Stimulated activated CD8-positive, alpha-beta memory T cell treated with anti-CD3 and anti-CD28 coated beads, Interleukin-2, amount 100 ng/mL, for 48 hours (primary cell): ENCODE results near the gene ZFAND6.
"Not testable (repeated sequence)": the region's sequence is repeated elsewhere in the genome, so short reads cannot be mapped to it uniquely, and the experiment has no call there.

Source experiments
- DNase-seq, 2 donors: peaks; one replicate each; pipeline ENCODE4 v3.0.0-alpha.2; 2020; ENCODE audit warnings: low read depth in 2 of 2

The ZFAND6 gene

DNA sequence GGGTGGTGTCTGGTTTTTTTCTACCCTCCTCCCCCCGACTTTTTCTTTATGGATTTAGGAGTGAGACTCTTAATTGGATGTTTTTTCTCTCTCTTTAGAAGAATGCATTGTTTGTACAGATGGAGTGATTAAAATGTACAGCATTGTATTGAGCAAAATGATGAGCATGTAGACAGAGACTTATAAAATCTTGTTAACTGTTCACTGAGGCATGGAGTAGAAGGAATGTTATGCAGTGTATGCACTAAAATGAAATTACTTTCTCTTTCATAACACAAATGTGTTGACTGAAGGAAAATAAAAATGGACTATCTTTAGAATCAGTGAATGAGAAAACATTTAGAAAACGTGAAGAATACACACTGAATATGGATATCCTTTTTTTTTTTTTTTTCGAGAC lies 39.8 kb downstream of the ZFAND6 start:
- DNase-seq: no peak

DNA sequence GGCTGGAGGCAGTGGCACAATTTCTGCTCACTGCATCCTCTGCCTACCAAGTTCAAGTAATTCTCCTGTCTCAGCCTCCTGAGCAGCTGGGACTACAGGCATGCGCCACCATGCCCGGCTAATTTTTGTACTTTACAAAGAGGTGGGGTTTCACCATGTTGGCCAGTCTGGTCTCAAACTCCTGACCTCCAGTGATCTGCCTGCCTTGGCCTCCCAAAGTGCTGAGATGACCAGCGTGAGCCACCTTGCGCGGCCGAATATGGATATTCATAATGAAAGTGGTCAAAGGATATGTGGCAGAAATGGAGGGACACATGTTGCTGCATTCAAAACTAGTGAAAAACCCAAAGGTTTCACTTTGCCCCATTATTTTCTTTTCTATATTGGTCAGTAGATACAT lies 40.2 kb downstream of the ZFAND6 start:
- not testable (repeated sequence) for DNase-seq

DNA sequence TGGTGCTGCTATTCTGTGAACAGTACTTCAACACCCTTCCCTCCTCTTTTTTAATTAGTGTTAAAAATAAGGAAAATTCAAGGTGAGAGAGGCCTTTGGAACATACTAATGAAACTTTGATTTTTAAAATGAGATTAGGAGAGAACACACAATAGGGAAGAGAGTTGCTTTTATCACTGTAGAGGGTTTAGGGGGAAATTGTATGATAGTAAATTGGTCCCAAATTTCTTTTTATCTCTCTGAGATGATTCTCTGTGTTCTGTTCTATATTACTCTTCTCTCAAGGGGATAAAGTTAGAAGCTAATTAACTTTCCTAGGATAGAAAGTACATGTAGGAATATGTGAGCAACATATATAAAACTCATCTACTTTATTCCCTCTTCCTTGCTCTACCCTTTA lies 40.8 kb downstream of the ZFAND6 start:
- DNase-seq: no peak

DNA sequence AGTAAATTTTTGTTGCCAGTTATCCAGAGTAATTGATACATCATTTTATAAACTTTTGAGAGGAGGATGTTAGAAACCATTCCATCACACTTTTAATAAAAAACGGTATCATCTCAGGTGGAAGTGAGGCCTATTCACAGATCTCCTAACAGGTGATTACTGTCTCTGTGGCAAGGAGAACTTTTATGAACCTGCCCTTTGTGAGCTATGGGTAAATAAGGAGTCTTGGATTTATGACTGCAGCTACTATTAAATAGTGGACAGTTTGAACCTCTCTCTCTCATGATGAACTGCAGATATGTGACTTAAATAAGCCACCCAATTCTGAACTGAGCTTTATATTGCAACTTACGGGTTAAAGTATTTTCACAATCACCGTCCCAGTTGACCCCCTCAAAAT lies 45.7 kb downstream of the ZFAND6 start:
- no peak for DNase-seq

DNA sequence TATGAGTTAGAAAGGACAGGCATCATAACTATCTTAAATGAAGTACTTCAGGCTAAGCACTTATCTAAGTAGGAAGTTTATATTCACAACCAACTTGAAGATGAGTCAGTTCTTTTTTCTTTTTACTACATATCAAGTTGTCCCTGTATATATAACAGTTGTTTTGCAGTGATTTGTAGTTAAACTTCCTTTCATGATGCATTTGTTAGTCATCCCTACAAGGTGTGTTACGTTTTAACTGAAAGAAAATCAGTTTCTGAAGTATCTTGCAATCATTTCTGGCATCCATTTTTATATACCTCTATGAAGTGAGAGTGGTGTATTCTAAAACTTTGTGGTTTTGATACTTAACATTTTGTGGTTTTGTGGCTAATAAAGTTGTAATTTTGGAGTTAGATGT lies 46.1 kb downstream of the ZFAND6 start:
- DNase-seq: no peak

DNA sequence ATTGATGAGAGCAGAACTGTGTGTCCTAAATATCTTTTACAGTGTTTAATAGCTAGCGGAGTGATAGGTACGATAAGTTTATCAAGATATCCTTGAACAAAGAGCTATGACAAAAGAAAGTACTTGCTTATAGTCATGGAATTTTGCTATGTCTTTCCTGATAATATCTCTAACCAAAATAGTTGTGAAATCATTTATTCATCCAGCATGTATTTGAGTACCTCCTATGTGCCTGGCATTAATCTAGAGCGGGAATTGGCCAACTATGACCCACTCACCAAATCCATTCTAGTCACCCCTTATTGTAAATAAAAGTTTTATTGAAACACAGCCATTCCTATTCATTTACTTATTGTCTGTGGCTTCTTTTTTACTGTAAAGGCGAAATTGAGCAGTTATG lies 46.6 kb downstream of the ZFAND6 start:
- DNase-seq: no peak

DNA sequence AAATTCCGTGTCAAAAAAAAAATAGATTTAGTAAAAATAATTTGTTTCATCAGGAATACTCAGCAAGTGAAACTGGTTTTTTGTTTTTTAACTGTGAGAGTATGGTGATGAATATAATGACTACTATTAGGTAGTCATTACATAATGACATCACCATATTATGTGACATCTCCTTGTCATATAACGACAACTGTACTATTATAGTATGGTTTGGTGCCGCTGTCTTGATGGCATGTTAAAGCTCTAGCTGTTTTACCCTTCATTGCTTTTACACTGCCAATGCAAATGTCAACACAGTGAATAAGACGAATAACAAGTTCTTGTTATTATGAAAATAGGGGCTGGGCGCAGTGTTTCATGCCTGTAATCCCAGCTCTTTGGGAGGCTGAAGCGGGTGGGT lies 47.7 kb downstream of the ZFAND6 start:
- DNase-seq: no peak

DNA sequence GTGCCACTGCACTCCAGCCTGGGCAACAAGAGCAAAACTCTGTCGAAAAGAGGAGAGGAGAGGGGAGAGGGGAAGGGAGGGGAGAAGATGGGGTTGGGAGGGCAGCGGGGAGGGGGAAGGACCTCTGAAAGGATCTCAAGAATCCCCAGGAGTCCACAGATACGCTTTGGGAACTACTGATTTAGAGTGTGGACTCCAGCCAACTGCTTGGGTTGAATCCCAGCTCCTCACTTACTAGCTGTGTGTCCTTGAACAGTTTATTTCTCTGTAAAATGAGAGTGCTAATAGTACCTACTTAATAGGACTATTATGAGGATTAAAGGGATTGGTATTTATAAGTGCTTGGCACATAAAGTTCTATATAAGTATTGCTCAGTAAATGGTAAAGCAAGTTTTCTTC lies 48.3 kb downstream of the ZFAND6 start:
- DNase-seq: no peak

DNA sequence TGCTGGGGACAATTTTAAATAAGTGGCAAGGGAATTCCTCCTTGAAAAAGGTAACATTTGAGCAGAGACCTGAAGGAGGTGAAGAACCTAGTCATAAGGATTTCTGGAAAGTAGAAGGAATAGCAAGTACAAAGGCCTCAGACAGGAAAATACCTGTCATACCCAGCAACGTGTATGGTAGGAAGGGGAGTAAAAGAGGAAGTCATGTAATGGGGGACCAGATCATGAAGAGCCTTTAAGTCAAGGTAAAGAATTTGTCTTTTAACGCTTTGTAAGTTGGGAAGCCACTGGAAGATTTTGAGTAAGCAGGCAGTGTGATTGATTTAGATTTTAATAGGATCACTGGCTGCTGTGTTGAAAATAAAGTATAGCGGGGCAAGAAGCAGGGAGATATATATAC lies 49.9 kb downstream of the ZFAND6 start:
- DNase-seq: no peak

DNA sequence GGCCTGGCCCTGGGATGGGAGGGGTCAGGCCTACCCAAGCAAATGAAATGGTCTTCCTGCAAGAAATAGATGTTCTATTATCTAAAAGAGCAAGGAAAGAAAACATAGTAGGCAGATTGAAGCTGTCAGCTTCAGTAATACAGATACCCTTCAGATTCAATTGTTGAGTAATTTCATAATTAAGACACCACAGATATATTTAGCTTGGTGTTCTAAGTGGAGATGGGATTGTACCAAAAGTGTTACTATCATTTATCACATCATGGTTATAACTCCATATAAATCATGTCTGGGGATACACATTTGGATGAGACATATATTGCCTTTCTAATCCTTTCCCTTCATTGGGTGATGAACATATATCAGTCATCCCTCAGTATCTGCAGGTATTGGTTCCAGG lies 51.4 kb downstream of the ZFAND6 start:
- DNase-seq: no peak

DNA sequence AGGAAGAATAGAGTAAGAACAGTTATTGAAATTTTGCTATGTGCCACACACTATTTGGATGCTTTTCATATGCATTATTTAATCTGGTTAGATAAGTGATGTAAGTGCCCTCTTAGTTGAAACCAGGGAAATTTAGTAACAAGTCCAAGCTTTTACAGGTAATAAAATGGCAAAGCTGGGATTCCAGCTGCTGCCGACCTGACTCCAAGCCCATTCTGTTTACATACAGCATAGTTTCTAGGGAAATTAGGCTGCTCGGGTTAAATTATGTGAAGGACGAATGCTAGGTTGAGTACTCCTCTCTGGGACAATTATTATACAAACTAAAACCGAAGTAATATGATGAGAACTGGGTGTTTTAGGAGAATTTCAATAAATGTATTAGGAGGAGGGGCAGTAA lies 54.6 kb downstream of the ZFAND6 start:
- DNase-seq: no peak

DNA sequence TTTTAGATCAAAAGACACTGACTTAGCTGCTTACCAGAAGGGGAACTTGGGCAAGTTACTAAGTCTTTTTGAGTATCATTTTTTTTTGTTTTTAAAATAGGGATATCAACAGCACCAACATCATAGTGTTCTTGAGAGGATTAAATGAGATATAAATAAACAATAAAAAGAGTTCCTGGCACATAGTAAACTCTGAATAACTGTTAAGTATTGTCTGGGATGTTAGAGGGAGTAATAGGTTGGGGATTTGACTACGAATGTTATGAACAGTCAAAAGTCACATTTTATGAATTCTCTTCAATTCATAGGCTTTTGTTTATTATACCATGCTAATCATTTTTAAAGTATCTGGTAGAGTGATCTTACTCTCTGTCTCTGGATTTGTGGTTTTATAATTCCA lies 55.5 kb downstream of the ZFAND6 start:
- DNase-seq: no peak

DNA sequence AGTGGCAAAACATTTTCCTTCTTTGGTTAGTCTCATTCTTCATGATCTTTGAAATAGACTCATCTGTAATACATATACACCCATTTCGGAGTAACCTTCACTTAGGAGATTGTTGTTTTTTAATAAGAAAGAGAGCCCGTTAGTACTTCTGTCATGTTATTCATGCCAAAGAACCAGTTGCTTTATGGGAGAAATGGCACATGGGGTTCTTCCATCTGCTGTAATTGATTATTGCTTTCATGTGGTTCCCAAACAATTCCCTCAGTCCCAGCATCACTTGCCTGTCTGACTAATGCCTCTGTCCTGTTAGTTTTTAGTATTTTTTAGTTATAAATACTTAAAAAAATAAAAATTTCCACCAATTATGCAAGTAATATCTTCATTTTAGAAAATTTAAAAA lies 59.5 kb downstream of the ZFAND6 start:
- no peak for DNase-seq

DNA sequence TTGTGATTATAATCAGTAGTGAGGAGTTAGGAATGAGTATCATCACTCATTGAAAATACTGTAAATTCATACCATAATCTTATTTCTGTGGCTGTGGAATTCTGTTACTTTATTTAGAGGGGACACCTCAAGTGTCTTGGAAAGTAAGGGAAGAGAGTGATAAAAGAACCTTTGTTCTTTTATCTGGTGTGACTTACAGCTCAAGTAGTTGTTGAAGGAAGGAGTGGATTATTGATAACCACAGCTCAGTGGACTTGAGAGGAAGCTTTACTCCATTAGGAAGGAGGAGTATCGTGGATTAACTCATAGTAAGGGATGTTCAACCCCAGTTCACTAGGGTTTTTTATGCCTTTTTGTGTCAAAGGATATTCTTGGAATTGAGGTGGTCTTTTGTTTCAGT lies 61.2 kb downstream of the ZFAND6 start:
- no peak for DNase-seq

DNA sequence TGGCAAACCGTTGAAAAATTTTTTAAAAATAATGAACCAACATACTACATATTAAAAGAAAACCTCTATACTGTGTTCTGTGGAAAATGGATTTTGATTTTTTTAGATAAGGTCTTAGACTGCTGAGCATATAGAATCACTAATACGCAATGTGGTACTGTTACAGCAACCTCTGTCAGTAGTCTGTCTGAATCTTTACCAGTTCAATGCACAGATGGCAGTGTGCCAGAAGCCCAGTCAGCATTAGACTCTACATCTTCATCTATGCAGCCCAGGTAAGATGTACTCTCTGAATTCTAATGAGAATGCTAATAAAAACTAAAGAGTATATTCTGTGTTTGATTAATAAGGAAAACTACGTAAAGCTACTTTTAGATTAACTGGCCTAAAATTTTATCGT lies 62.1 kb downstream of the ZFAND6 start:
- no peak for DNase-seq

DNA sequence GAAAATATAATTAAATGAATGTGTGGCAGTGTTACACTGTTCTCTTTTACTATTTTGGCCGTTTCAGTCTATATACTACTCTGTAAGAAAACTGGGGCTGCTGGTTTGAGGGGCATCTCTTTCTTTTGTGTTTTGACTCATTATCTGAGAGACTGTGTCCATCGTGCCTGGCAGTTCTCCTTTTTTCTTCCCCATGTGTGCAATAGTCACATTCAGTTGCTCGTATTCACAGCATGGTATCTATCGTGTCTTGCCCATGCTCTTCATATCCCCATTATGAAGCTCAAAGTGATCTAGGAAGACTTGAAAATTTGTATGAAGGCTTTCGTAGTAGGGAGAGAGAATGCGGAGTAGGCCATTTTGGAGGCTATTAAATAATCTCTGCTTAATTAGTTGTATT lies 63.6 kb downstream of the ZFAND6 start:
- DNase-seq: no peak

DNA sequence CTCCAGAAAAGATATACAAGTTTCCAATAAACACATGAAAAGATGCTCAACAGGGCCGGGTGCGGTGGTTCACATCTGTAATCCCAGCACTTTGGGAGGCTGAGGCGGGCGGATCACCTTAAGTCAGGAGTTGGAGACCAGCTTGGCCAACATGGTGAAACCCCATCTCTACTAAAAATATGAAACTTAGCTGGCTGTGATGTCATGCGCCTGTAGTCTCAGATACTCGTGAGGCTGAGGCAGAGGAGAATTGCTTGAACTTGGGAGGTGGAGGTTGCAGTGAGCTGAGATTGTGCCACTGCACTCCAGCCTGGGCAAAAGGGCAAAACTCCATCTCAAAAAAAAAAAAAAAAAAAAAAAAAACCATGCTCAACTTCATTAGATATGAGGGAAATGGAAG lies 67.8 kb downstream of the ZFAND6 start:
- not testable (repeated sequence) for DNase-seq

DNA sequence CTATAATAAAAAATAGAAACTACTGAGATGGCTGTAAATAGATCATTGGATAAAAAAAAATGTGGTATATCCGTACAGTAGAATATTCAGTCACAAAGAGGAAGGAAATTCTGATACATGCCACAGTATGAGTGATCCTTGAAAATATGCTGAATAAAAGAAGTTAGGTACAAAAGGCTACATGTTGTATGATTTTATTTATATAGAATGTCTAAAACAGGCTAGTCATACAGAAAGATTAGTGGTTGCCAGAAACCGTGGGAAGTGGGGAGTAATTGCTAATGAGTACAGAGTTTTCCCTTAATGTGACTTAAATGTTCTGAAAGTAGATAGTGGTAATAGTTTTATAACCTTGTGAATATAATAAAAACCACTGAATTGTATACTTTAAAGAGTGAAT lies 68.4 kb downstream of the ZFAND6 start:
- DNase-seq: no peak

DNA sequence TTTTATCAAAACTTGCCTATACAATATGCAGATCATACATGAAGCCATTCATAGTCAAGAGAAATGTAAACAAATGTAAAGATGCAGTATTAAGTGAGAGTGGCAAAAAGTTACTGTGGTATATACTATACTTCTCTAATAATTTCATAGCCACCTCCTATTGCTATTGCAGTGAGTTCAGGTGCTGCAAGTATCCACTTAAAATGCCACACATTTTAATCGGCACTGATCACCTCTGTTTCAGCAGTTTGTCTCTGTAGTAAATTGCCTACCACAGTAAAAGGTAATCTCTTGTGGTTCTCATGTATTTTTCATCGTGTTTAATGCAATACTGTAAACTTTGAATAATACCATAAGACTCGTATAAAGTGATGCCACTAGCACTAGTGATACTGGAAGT lies 72.9 kb downstream of the ZFAND6 start:
- DNase-seq: no peak

DNA sequence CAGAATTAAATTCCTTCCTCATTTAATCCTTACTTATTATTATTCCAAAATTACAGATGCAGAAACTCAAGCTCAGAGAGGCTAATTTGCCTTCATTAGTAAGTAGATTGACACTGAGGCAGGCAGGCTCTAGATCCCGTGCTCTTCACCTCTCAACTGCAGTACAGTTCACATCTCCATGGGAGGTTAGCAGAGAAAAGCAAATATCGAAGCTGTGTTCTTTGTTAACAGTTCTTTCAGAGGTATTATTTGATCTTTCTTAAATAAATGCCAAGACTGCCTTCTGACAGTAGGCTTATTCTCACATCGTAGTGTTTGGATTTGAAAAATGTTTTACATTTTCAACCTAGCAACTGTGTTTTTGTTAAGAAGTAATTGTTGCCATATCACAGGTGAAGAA lies 77.4 kb downstream of the ZFAND6 start:
- DNase-seq: no peak

DNA sequence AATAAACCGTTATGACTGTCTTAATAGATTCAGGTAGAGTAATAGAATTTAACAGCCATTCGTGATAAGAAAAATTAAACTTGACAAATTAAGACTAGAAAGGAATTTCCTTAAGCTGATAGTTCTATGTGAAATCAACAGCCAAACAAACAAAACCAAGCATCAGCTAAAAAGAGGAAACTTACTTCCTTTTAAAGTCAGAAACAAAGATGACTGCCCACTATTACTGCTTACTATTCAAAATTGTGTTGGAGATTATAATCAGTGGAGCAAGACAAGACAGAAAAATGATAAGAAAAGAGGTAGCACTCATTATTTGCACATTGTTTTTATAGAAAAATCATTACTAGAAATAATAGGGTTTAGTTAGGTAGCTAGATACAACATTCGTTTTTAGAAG lies 79.5 kb downstream of the ZFAND6 start:
- DNase-seq: no peak

DNA sequence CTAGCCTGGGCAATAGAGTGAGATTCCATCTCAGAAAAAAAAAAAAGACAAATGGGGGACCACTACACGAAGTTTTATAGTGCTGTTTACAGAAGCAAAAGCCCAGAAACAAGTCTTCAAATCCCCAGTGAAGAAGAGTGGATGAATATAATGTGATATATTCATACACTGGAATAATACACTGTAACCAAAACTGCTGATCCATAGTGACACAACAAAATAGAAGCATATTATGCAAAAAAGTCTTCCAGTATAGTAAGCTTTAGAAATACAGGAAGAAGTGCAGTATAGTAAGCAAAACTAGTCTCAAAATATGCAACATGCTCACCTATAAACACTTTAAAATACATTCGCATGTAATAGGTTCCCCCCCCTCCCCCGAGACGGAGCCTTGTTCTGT lies 81.4 kb downstream of the ZFAND6 start:
- no peak for DNase-seq

DNA sequence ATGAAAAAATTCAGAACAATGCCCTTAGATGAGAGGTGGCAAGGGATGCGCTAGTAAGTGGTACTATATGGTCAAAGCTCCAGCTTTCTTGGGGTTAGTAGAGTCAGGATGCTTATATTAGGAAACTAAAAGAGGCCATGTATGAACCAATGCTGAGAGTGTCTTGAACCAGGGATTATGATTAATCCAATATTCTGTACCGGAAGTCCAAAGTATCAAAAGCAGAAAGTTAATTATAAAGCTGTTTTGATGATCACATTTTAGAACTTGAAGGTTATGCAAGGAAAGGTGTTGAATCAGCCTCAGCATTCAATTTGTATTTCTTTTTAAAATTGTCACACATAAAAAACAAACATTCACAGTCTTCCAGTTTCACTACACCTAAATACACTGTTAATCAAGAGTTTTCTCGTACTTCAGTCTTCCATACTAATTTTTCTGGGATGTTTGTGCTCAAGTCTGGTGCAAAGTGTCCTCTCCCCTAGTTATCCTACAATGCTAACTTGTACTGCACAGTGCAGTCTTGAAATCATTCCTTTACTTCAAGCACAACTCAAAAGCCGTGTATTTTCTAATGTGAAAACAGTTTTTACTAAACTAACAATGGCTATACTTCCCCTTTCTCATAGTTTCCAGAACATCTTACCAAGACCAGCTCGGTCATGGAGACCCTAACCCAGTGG lies 82.6 kb downstream of the ZFAND6 start:
- DNase-seq: no peak

DNA sequence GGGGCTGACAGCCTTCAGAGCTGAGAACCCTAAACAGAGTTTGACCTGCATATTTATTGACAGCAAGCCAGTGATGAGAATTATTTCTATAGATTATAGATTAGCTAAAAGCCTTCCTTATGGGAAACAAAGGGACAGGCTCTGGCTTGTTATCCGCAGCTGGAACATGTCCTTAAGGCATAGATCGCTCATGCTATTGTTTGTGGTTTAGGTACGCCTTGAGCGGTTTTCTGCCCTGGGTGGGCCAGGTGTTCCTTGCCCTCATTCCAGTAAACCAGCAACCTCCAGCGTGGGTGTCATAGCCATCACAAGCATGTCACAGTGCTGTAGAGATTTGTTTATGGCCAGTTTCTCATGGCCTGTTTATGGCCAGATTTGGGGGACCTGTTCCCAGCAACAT lies 83.2 kb downstream of the ZFAND6 start:
- DNase-seq: no peak

DNA sequence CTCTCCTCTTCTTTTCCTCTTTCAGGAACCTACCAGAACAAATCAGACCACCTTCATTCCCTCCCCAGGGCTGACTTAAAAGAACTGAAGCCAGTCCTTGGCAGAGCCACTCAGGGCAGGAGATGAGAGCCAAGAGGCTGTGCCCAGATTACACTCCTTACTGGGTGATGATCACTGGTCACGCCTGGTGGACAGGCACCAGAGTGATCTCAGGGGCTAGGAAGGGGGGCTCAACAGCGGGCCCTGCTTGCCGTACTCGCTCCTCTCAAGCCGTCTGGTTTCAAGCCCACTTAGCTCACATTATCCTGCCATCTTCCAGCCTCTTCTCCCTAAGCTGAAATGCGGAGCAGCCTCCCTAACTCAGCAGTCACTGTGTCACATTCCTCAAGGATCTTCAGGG lies 91.7 kb downstream of the ZFAND6 start:
- no peak for DNase-seq
